Neural cell (in vitro differentiated cells): ENCODE data around the gene PIBF1. TPM values are rescaled to one million over a fixed set of nuclear protein-coding genes. Genes with fewer than 3 reads are reported as not detected.
A peak's percentile ranks its signal among the peaks of the same experiment; 100 is the strongest.

Experiments used
- H2AFZ ChIP-seq: fragments of 200-600, 300-800 bp; sonication (generic), shearing (Covaris generic); 2 replicates; pipeline ENCODE4 v1.6.0; 2014; ENCODE audit warnings: low read depth, mild to moderate bottlenecking, antibody characterized with exemption, low read length, moderate library complexity
- H3F3A ChIP-seq: fragments of 200-600 bp; shearing (Covaris generic); 2 replicates; pipeline ENCODE4 v1.6.1; 2016; ENCODE audit warnings: mild to moderate bottlenecking, moderate library complexity, mixed read lengths, antibody characterized with exemption, low read length; ENCODE audit not compliant: insufficient read depth, poor library complexity, severe bottlenecking
- H3K27ac ChIP-seq: fragments of 200-600, 300-800 bp; sonication (generic), shearing (Covaris generic); 2 replicates; pipeline ENCODE4 v1.5.1; 2014; ENCODE audit warnings: mild to moderate bottlenecking, low read length, moderate library complexity
- H3K27me3 ChIP-seq: fragments of 300-800, 200-600 bp; sonication (generic), shearing (Covaris generic); 2 replicates; pipeline ENCODE4 v1.6.0; 2014; ENCODE audit warnings: mild to moderate bottlenecking, low read depth, low read length, moderate library complexity; ENCODE audit not compliant: insufficient read depth
- H3K36me3 ChIP-seq: fragments of 300-800, 200-600 bp; sonication (generic), shearing (Covaris generic); 2 replicates; pipeline ENCODE4 v1.5.1; 2014; ENCODE audit warnings: mild to moderate bottlenecking, antibody characterized with exemption, low read length, moderate library complexity; ENCODE audit not compliant: insufficient read depth
- H3K4me2 ChIP-seq: fragments of 300-800, 200-600 bp; sonication (generic), shearing (Covaris generic); 2 replicates; pipeline ENCODE4 v1.6.0; 2014; ENCODE audit warnings: mild to moderate bottlenecking, low read length
- H3K4me3 ChIP-seq: fragments of 300-800, 200-600 bp; sonication (generic), shearing (Covaris generic); 2 replicates; pipeline ENCODE4 v1.5.1; 2014; ENCODE audit warnings: mild to moderate bottlenecking, low read length, moderate library complexity
- H3K79me2 ChIP-seq: fragments of 200-600 bp; shearing (Covaris generic); replicated peaks from 2 replicates; pipeline ENCODE4 v1.6.0; 2014; ENCODE audit warnings: mild to moderate bottlenecking, low read length, moderate library complexity; ENCODE audit not compliant: insufficient read depth
- H3K9ac ChIP-seq: fragments of 300-800, 200-600 bp; sonication (generic), shearing (Covaris generic); 2 replicates; pipeline ENCODE4 v1.6.1; 2016; ENCODE audit warnings: mild to moderate bottlenecking, low read length, mixed read lengths
- H3K9me2 ChIP-seq: fragments of 200-600 bp; shearing (Covaris generic); 2 replicates; pipeline ENCODE4 v1.6.1; 2016; ENCODE audit warnings: mild to moderate bottlenecking, low read length, mixed read lengths; ENCODE audit not compliant: insufficient read depth
- H3K9me3 ChIP-seq: fragments of 200-600, 300-800 bp; sonication (generic), shearing (Covaris generic); 2 replicates; pipeline ENCODE4 v1.6.1; 2016; ENCODE audit warnings: mild to moderate bottlenecking, mixed run types, low read length, moderate library complexity, mixed read lengths
- H4K20me1 ChIP-seq: fragments of 200-600 bp; shearing (Covaris generic); 2 replicates; pipeline ENCODE4 v1.6.1; 2016; ENCODE audit warnings: mild to moderate bottlenecking, mixed run types; ENCODE audit not compliant: insufficient read depth
- EP300 ChIP-seq: fragments of 450-650 bp; conservative IDR thresholded peaks from 2 replicates; pipeline ENCODE4 v1.6.1; 2014; ENCODE audit warnings: antibody characterized with exemption, mild to moderate bottlenecking, moderate library complexity; ENCODE audit not compliant: poor library complexity, severe bottlenecking
- EZH2 ChIP-seq: fragments of 200-600, 300-800 bp; shearing (Covaris generic), sonication (generic); IDR thresholded peaks from 2 replicates; pipeline ENCODE4 v1.6.1; 2014; ENCODE audit warnings: antibody characterized with exemption, low read length, borderline replicate concordance, mild to moderate bottlenecking; ENCODE audit not compliant: insufficient read depth, poor library complexity, severe bottlenecking
- MXI1 ChIP-seq: fragments of 450-650 bp; conservative IDR thresholded peaks from 2 replicates; pipeline ENCODE4 v1.6.1; 2014; ENCODE audit warnings: antibody characterized with exemption, mild to moderate bottlenecking; ENCODE audit not compliant: poor library complexity, severe bottlenecking
- POLR2AphosphoS5 ChIP-seq: IDR thresholded peaks from 2 replicates; pipeline ENCODE4 v1.6.1; 2012
- RAD21 ChIP-seq: fragments of 450-650 bp; conservative IDR thresholded peaks from 2 replicates; pipeline ENCODE4 v1.6.1; 2014; ENCODE audit warnings: antibody characterized with exemption, mild to moderate bottlenecking, moderate library complexity
- REST ChIP-seq: IDR thresholded peaks from 2 replicates; pipeline ENCODE4 v1.6.1; 2012; ENCODE audit warnings: borderline replicate concordance
- SMC3 ChIP-seq: fragments of 450-650 bp; conservative IDR thresholded peaks from 2 replicates; pipeline ENCODE4 v1.6.1; 2014; ENCODE audit warnings: antibody characterized with exemption, mild to moderate bottlenecking, moderate library complexity; ENCODE audit not compliant: poor library complexity
- TAF1 ChIP-seq: IDR thresholded peaks from 2 replicates; pipeline ENCODE4 v1.6.1; 2012; ENCODE audit warnings: low read depth
- polyA plus RNA-seq: library from polyadenylated mRNA; depleted of rRNA; stranded (reverse); fragments of >200 nt; gene quantifications from 2 replicates; pipeline ENCODE4 v1.2.3, GENCODE V29; 2014
- TF ChIP-seq, protein P1 (sequence below): fragments of 450-650 bp; IDR thresholded peaks from 2 replicates; pipeline ENCODE4 v1.5.1; 2014; ENCODE audit warnings: antibody characterized with exemption, mild to moderate bottlenecking, moderate library complexity; ENCODE audit not compliant: poor library complexity, severe bottlenecking

PIBF1 gene
- polyA plus RNA-seq, 1 donor from 2014 or later = 42.4 TPM

- no peak overlapping the region for H3K27ac ChIP-seq
- no peaks in the 10 kb centered on the region for H3K9me2 ChIP-seq
- H3K79me2 ChIP-seq = no peaks in the 10 kb centered on the region
- H4K20me1 ChIP-seq = no peaks in the 10 kb centered on the region
- peak overlapping the region; percentile 77 for H3K4me3 ChIP-seq
- H3K4me2 ChIP-seq = peak overlapping the region; percentile 26
- no peaks in the 10 kb centered on the region for H3K36me3 ChIP-seq
- no peaks in the 10 kb centered on the region for H3K9me3 ChIP-seq
- TF ChIP-seq POLR2AphosphoS5 = no peak
- no peak for TF ChIP-seq EP300
- no peak for TF ChIP-seq RAD21
- no peak for TF ChIP-seq MXI1
- TF ChIP-seq TAF1 = no peak
- TF ChIP-seq, protein P1, sequence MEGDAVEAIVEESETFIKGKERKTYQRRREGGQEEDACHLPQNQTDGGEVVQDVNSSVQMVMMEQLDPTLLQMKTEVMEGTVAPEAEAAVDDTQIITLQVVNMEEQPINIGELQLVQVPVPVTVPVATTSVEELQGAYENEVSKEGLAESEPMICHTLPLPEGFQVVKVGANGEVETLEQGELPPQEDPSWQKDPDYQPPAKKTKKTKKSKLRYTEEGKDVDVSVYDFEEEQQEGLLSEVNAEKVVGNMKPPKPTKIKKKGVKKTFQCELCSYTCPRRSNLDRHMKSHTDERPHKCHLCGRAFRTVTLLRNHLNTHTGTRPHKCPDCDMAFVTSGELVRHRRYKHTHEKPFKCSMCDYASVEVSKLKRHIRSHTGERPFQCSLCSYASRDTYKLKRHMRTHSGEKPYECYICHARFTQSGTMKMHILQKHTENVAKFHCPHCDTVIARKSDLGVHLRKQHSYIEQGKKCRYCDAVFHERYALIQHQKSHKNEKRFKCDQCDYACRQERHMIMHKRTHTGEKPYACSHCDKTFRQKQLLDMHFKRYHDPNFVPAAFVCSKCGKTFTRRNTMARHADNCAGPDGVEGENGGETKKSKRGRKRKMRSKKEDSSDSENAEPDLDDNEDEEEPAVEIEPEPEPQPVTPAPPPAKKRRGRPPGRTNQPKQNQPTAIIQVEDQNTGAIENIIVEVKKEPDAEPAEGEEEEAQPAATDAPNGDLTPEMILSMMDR = no peak
- no peak for TF ChIP-seq SMC3
- no peak for TF ChIP-seq EZH2
- no peak for TF ChIP-seq REST
- no peak overlapping the region for H2AFZ ChIP-seq
- no peak overlapping the region for H3K9ac ChIP-seq
- peaks cover 66% of the 10 kb centered on the region for H3K27me3 ChIP-seq
- no peaks in the 10 kb centered on the region for H3F3A ChIP-seq
Observed at GRCh38 chr13:73058432-73058735, 276.5 kb downstream of the PIBF1 start.

GRCh38 chr13:73058736-73059459, 277.0 kb downstream of the PIBF1 start, which contains the start of gene KLF5:
Gene KLF5 (plus strand): TSS chr13:73059005. CDS start chr13:73059328, 323 bp downstream.
- TF ChIP-seq MXI1 = no peak
- peak; percentile 62 for TF ChIP-seq SMC3
- Histone ChIP-seq H4K20me1 (no peaks in the 10 kb centered on the region), H3F3A (no peaks in the 10 kb centered on the region), H3K9ac (no peak within 1 kb of the TSS), H2AFZ (no peak within 1 kb of the TSS), H3K9me2 (no peaks in the 10 kb centered on the region), H3K4me3 (peak within 1 kb of the TSS; percentile 77), H3K27me3 (peaks cover 66% of the 10 kb centered on the region), H3K9me3 (no peaks in the 10 kb centered on the region), H3K27ac (no peak within 1 kb of the TSS), H3K36me3 (no peaks in the 10 kb centered on the region), H3K79me2 (no peaks in the 10 kb centered on the region), H3K4me2 (peak within 1 kb of the TSS; percentile 26)
